HepG2 (cell line): ENCODE data around the gene FTHL17. TPM values are rescaled to one million over a fixed set of nuclear protein-coding genes. Genes with fewer than 3 reads are reported as not detected.

ENCODE experiments used
- ATAC-seq: fragments of 200-7000 bp; cut with Tn5 transposase; 3 replicates; pipeline ENCODE4 v1.9.1; 2020; ENCODE audit warnings: mild to moderate bottlenecking, moderate library complexity
- BruUV-seq: library from RNA; stranded (reverse); fragments of 400-500 nt; replicated peaks from 2 replicates; lab custom pipeline; 2021; lab: Mats Ljungman, UMichigan
- CTCF ChIA-PET: fragments of 300-600 bp; formaldehyde crosslinking; extraction: SDS; loops from one replicate; lab custom pipeline; 2021; ENCODE audit warnings: low total read pairs, inconsistent platforms, low intra/inter-chr PET ratio; lab: Yijun Ruan, JAX
- POLR2A ChIA-PET: fragments of 350-600 bp; sonication (Branson Sonifier 250); formaldehyde crosslinking; loops from one replicate; lab custom pipeline; 2020; ENCODE audit warnings: antibody characterized with exemption, inconsistent platforms; lab: Yijun Ruan, JAX
- DNase-seq: peaks from one replicate; pipeline ENCODE4 v3.0.0-alpha.2; 2015; ENCODE audit warnings: low spot score
- FAIRE-seq: peaks from 3 replicates; lab custom pipeline; 2011; peaks lifted over from hg19 to GRCh38; lab: Jason Lieb, UNC
- H2AFZ ChIP-seq: one replicate; pipeline ENCODE4 v1.6.1; 2011; ENCODE audit warnings: low read length, inconsistent platforms
- H3K27ac ChIP-seq: fragments of 300-600 bp; 3 replicates; pipeline ENCODE4 v1.8.0; 2011; ENCODE audit warnings: mixed run types, mild to moderate bottlenecking, mixed read lengths, low read length, inconsistent platforms; ENCODE audit not compliant: insufficient read depth; ENCODE audit errors: extremely low read length
- H3K27me3 ChIP-seq, 2 experiments: fragments of 200-600 bp in 1 of 2; 2 replicates in 1 of 2; 3 replicates in 1 of 2; pipeline versions ENCODE4 v1.6.0 to v1.8.0; 2011; ENCODE audit warnings: low read length in 2 of 2, mild to moderate bottlenecking in 2 of 2, moderate library complexity in 2 of 2, inconsistent platforms in 1 of 2; ENCODE audit not compliant: insufficient read depth in 2 of 2, control insufficient read depth in 1 of 2
- H3K36me3 ChIP-seq, 2 experiments: fragments of 200-600 bp in 1 of 2; replicated peaks in 1 of 2; 2 replicates in 1 of 2; 3 replicates in 1 of 2; pipeline versions ENCODE4 v1.5.1 to v1.8.0; 2011; ENCODE audit warnings: low read length in 2 of 2, inconsistent platforms in 1 of 2; ENCODE audit not compliant: insufficient read depth in 2 of 2, control insufficient read depth in 1 of 2
- H3K4me1 ChIP-seq: 2 replicates; pipeline ENCODE4 v1.5.1; 2012; ENCODE audit warnings: low read length, inconsistent platforms; ENCODE audit not compliant: insufficient read depth
- H3K4me2 ChIP-seq: 2 replicates; pipeline ENCODE4 v1.6.0; 2011; ENCODE audit warnings: low read depth, low read length, inconsistent platforms
- H3K4me3 ChIP-seq, 3 experiments: fragments of 200-600 bp in 1 of 3; sonication (generic), shearing (Covaris generic) in 1 of 3; replicated peaks in 1 of 3; 2 replicates each; pipeline ENCODE4 v1.5.1; 2011 to 2016; ENCODE audit warnings: low read length in 3 of 3, inconsistent platforms in 2 of 3, low read depth in 2 of 3, mild to moderate bottlenecking in 2 of 3, control low read depth in 1 of 3, mixed read lengths in 1 of 3; ENCODE audit not compliant: insufficient read depth in 1 of 3
- H3K79me2 ChIP-seq: one replicate; pipeline ENCODE4 v1.6.1; 2011; ENCODE audit warnings: low read length, inconsistent platforms; ENCODE audit not compliant: insufficient read depth
- H3K9ac ChIP-seq: 2 replicates; pipeline ENCODE4 v1.6.0; 2011; ENCODE audit warnings: mild to moderate bottlenecking, low read depth, low read length, inconsistent platforms; ENCODE audit not compliant: insufficient read depth
- H3K9me3 ChIP-seq: 2 replicates; pipeline ENCODE4 v1.5.1; 2012; ENCODE audit warnings: mild to moderate bottlenecking, low read length
- H4K20me1 ChIP-seq: 2 replicates; pipeline ENCODE4 v1.6.0; 2011; ENCODE audit warnings: inconsistent platforms, mild to moderate bottlenecking, low read length, moderate library complexity; ENCODE audit not compliant: insufficient read depth
- ELK4 ChIP-seq: sonication (generic); formaldehyde crosslinking; IDR thresholded peaks from 2 replicates; pipeline ENCODE4 v1.9.0; 2021; ENCODE audit warnings: missing genetic modification reagents, borderline replicate concordance
- GATA4 ChIP-seq: sonication (generic); IDR thresholded peaks from 2 replicates; pipeline ENCODE4 v1.6.1; 2016; ENCODE audit warnings: antibody characterized with exemption, low read depth, borderline replicate concordance
- HCFC1 ChIP-seq: fragments of 150-350 bp; IDR thresholded peaks from 2 replicates; pipeline ENCODE4 v1.6.1; 2014; ENCODE audit warnings: low read depth, low read length
- HMGXB4 ChIP-seq, 2 experiments: sonication (generic) in 1 of 2; formaldehyde crosslinking in 1 of 2; IDR thresholded peaks; 2 replicates each; pipeline versions ENCODE4 v1.4.0 to v1.6.1; 2018 to 2020; ENCODE audit warnings: missing genetic modification reagents in 2 of 2, borderline replicate concordance in 1 of 2, low read depth in 1 of 2, mild to moderate bottlenecking in 1 of 2, missing biosample characterization in 1 of 2
- HOMEZ ChIP-seq: IDR thresholded peaks from 2 replicates; pipeline ENCODE4 v1.6.1; 2016; ENCODE audit warnings: low read depth
- KDM1A ChIP-seq: IDR thresholded peaks from 2 replicates; pipeline ENCODE4 v1.6.1; 2016; ENCODE audit warnings: missing compliant biosample characterization
- KLF16 ChIP-seq, 2 experiments: sonication (generic) in 1 of 2; formaldehyde crosslinking in 1 of 2; IDR thresholded peaks; 2 replicates each; pipeline versions ENCODE4 v1.6.1 to v1.8.0; 2016 to 2023; ENCODE audit warnings: missing genetic modification reagents in 2 of 2, missing compliant biosample characterization in 1 of 2
- MLLT10 ChIP-seq: sonication (generic); formaldehyde crosslinking; IDR thresholded peaks from 2 replicates; pipeline ENCODE4 v1.4.0; 2020; ENCODE audit warnings: missing genetic modification reagents
- NCOA1 ChIP-seq: sonication (generic); formaldehyde crosslinking; IDR thresholded peaks from 2 replicates; pipeline ENCODE4 v1.9.0; 2021; ENCODE audit warnings: missing genetic modification reagents
- PHF21A ChIP-seq: sonication (generic); formaldehyde crosslinking; IDR thresholded peaks from 2 replicates; pipeline ENCODE4 v1.5.0; 2020; ENCODE audit warnings: mild to moderate bottlenecking, missing genetic modification reagents
- RAD51 ChIP-seq: fragments of 450-650 bp; IDR thresholded peaks from 2 replicates; pipeline ENCODE4 v1.6.1; 2016; ENCODE audit warnings: borderline replicate concordance
- ZBTB1 ChIP-seq: sonication (generic); formaldehyde crosslinking; IDR thresholded peaks from 2 replicates; pipeline ENCODE4 v1.4.0; 2020; ENCODE audit warnings: missing genetic modification reagents, borderline replicate concordance
- ZBTB4 ChIP-seq: sonication (generic); formaldehyde crosslinking; IDR thresholded peaks from 2 replicates; pipeline ENCODE4 v1.4.0; 2020; ENCODE audit warnings: missing genetic modification reagents, mild to moderate bottlenecking, borderline replicate concordance
- ZKSCAN8 ChIP-seq: IDR thresholded peaks from 2 replicates; pipeline ENCODE4 v1.6.1; 2016; ENCODE audit warnings: borderline replicate concordance, missing genetic modification reagents, missing compliant biosample characterization
- ZNF256 ChIP-seq: sonication (generic); formaldehyde crosslinking; conservative IDR thresholded peaks from 2 replicates; pipeline ENCODE4 v1.4.0; 2020; ENCODE audit warnings: missing genetic modification reagents
- ZNF446 ChIP-seq: sonication (generic); formaldehyde crosslinking; IDR thresholded peaks from 2 replicates; pipeline ENCODE4 v1.5.0; 2020; ENCODE audit warnings: mild to moderate bottlenecking, missing genetic modification reagents
- ZNF547 ChIP-seq: sonication (generic); formaldehyde crosslinking; IDR thresholded peaks from 2 replicates; pipeline ENCODE4 v1.5.1; 2020; ENCODE audit warnings: mild to moderate bottlenecking, missing genetic modification reagents
- ZNF615 ChIP-seq: sonication (generic); formaldehyde crosslinking; IDR thresholded peaks from 2 replicates; pipeline ENCODE4 v1.5.0; 2020; ENCODE audit warnings: mild to moderate bottlenecking, missing genetic modification reagents, borderline replicate concordance
- ZNF773 ChIP-seq: sonication (generic); formaldehyde crosslinking; IDR thresholded peaks from 2 replicates; pipeline ENCODE4 v1.4.0; 2020; ENCODE audit warnings: missing genetic modification reagents, borderline replicate concordance
- WGBS: methylation state at CpG from one replicate; pipeline ENCODE4 v1.1.6; 2017; ENCODE audit warnings: low lambda C conversion rate; 5-methylcytosine and 5-hydroxymethylcytosine counted together
- in situ Hi-C: cut with HindIII; loops from 2 replicates; pipeline ENCODE4 v1.10.0; 2017; ENCODE audit warnings: low pct_unique_long_range_greater_than_20kb; ENCODE audit not compliant: extremely low pct_ligation_motif_present
- intact Hi-C: fragments of 100-400 bp; cut with micrococcal nuclease; formaldehyde crosslinking; loops from one replicate; pipeline ENCODE4 v1.10.0; 2022; ENCODE audit not compliant: unreplicated experiment
- polyA plus RNA-seq, 8 experiments: library from polyadenylated mRNA; depleted of rRNA in 3 of 8; stranded (reverse) in 7 of 8; unstranded in 1 of 8; fragments of >200 nt; fragmentation: Illumina TruSeq in 4 of 8; extraction: Trizol in 4 of 8; gene quantifications; 2 replicates each; pipeline versions ENCODE4 v1.2.1 to v1.2.3, GENCODE V29; 2011 to 2016; ENCODE audit warnings: low read depth in 4 of 8, missing spikeins in 1 of 8, mixed read lengths in 1 of 8; ENCODE audit not compliant: insufficient read depth in 1 of 8
- total RNA-seq, 5 experiments: library from RNA; depleted of rRNA; stranded (reverse); fragments of >200 nt; fragmentation: Illumina TruSeq; extraction: Trizol; gene quantifications; 2 replicates each; pipeline ENCODE4 v1.2.3, GENCODE V29; 2016; ENCODE audit warnings: low read depth in 1 of 5

Gene FTHL17
- total and polyA plus RNA-seq, 2 of the 13 experiments (the other 11 are each of a cell fraction or from before 2014, with no cell fraction given) = not detected

- Histone ChIP-seq H3K9ac (no peak overlapping the region), H3K36me3 (no peaks in the 10 kb centered on the region), H3K4me1 (no peaks in the 10 kb centered on the region), H4K20me1 (no peaks in the 10 kb centered on the region), H3K27ac (no peak overlapping the region), H3K79me2 (no peaks in the 10 kb centered on the region), H2AFZ (no peak overlapping the region), H3K27me3 (no peaks in the 10 kb centered on the region), H3K4me3 (no peak overlapping the region), H3K4me2 (no peak overlapping the region), H3K9me3 (no peaks in the 10 kb centered on the region)
- 69% methylated on average over 4 of the region's 4 CpGs for WGBS
- in situ Hi-C loops = no loop called here
- TF ChIP-seq PHF21A (CRISPR knock-in tag) = no peak
- no peak for TF ChIP-seq ZNF773 (CRISPR knock-in tag)
- no peak for TF ChIP-seq NCOA1
- TF ChIP-seq ZNF256 = no peak
- no peak for TF ChIP-seq HOMEZ (CRISPR knock-in tag)
- TF ChIP-seq HMGXB4 (CRISPR knock-in tag; IDR thresholded peaks at IDR 0.05; ENCODE audit: borderline replicate concordance in 1 of 2, low read depth in 1 of 2) = no peak
- TF ChIP-seq ZNF615 = no peak
- TF ChIP-seq ELK4 (CRISPR knock-in tag) = no peak
- TF ChIP-seq ZNF446 = no peak
- no peak for TF ChIP-seq RAD51
- no peak for TF ChIP-seq ZBTB4 (CRISPR knock-in tag)
- no peak for TF ChIP-seq ZNF547 (CRISPR knock-in tag)
- TF ChIP-seq MLLT10 (CRISPR knock-in tag) = no peak
- no peak for TF ChIP-seq KLF16 (CRISPR knock-in tag; IDR thresholded peaks at IDR 0.05)
- TF ChIP-seq GATA4 = no peak
- TF ChIP-seq KDM1A (CRISPR knock-in tag) = no peak
- TF ChIP-seq ZKSCAN8 (CRISPR knock-in tag) = no peak
- TF ChIP-seq HCFC1 = no peak
- TF ChIP-seq ZBTB1 (CRISPR knock-in tag) = no peak
- DNase-seq (no peak), ATAC-seq (no peak), FAIRE-seq (no peak)
- POLR2A ChIA-PET = no interaction called here
- BruUV-seq = no TSS peak
- CTCF ChIA-PET = no interaction called here
- intact Hi-C loops = no loop called here
Observed at GRCh38 chrX:31115398-31115797, 43.6 kb upstream of the FTHL17 start.
